Kidney epithelial cell (primary cell): ENCODE measurements around the gene MIER3. TPM values are rescaled to one million over a fixed set of nuclear protein-coding genes. Genes with fewer than 3 reads are reported as not detected.

Source experiments
- DNase-seq: peaks from one replicate; pipeline ENCODE4 v3.0.0-alpha.2; 2010; ENCODE audit warnings: low read depth
- H3K27me3 ChIP-seq: 2 replicates; pipeline ENCODE4 v1.6.0; 2011; ENCODE audit warnings: low read length; ENCODE audit not compliant: control insufficient read depth, insufficient read depth
- H3K36me3 ChIP-seq: 2 replicates; pipeline ENCODE4 v1.5.1; 2011; ENCODE audit warnings: low read length; ENCODE audit not compliant: control insufficient read depth, insufficient read depth
- H3K4me3 ChIP-seq: 2 replicates; pipeline ENCODE4 v1.5.1; 2011; ENCODE audit warnings: low read depth, mild to moderate bottlenecking, control low read depth, low read length
- CTCF ChIP-seq: IDR thresholded peaks from 2 replicates; pipeline ENCODE4 v1.5.1; 2011; ENCODE audit warnings: mild to moderate bottlenecking, moderate library complexity, low read length, control low read depth, inconsistent platforms; ENCODE audit not compliant: insufficient read depth, poor library complexity, severe bottlenecking
- total RNA-seq: library from RNA; depleted of rRNA; stranded (reverse); fragments of >200 nt; gene quantifications from 2 replicates; pipeline ENCODE4 v1.2.3, GENCODE V29; 2015

Gene MIER3
- total RNA-seq, 1 donor from 2014 or later: 18.1 TPM

GRCh38 chr5:56987171-56987570, 35.2 kb upstream of the MIER3 start:
- TF ChIP-seq CTCF: no peak
- no peak for DNase-seq
- no peaks in the 10 kb centered on the region for H3K27me3 ChIP-seq
- no peaks in the 10 kb centered on the region for H3K36me3 ChIP-seq
- H3K4me3 ChIP-seq: no peak overlapping the region

- no peak for TF ChIP-seq CTCF
- Histone ChIP-seq H3K4me3 (no peak overlapping the region), H3K36me3 (no peaks in the 10 kb centered on the region), H3K27me3 (no peaks in the 10 kb centered on the region)
- DNase-seq: peak; percentile 92
Observed at GRCh38 chr5:56986626-56986947, 34.7 kb upstream of the MIER3 start.

GRCh38 chr5:56985936-56986625, 34.2 kb upstream of the MIER3 start:
- no peaks in the 10 kb centered on the region for H3K36me3 ChIP-seq
- DNase-seq: no peak

GRCh38 chr5:56984445-56984844, 32.5 kb upstream of the MIER3 start:
- H3K36me3 ChIP-seq: no peaks in the 10 kb centered on the region
- H3K27me3 ChIP-seq: no peaks in the 10 kb centered on the region
- no peak for TF ChIP-seq CTCF
- H3K4me3 ChIP-seq: no peak overlapping the region
- no peak for DNase-seq

More at GRCh38 chr5:56985936-56986625, 34.2 kb upstream of the MIER3 start:
- Histone ChIP-seq H3K4me3 (no peak overlapping the region), H3K27me3 (no peaks in the 10 kb centered on the region)
- no peak for TF ChIP-seq CTCF

- TF ChIP-seq CTCF: no peak
- no peak for DNase-seq
- no peaks in the 10 kb centered on the region for H3K27me3 ChIP-seq
- no peak overlapping the region for H3K4me3 ChIP-seq
- no peaks in the 10 kb centered on the region for H3K36me3 ChIP-seq
Observed at GRCh38 chr5:56983593-56984361, 31.9 kb upstream of the MIER3 start.
